ENCODE results near the gene AQP12A. TPM values are rescaled to one million over a fixed set of nuclear protein-coding genes. Genes with fewer than 3 reads are reported as not detected.

Gene AQP12A
- total RNA-seq, 3 donors from 2014 or later: not detected

DNA sequence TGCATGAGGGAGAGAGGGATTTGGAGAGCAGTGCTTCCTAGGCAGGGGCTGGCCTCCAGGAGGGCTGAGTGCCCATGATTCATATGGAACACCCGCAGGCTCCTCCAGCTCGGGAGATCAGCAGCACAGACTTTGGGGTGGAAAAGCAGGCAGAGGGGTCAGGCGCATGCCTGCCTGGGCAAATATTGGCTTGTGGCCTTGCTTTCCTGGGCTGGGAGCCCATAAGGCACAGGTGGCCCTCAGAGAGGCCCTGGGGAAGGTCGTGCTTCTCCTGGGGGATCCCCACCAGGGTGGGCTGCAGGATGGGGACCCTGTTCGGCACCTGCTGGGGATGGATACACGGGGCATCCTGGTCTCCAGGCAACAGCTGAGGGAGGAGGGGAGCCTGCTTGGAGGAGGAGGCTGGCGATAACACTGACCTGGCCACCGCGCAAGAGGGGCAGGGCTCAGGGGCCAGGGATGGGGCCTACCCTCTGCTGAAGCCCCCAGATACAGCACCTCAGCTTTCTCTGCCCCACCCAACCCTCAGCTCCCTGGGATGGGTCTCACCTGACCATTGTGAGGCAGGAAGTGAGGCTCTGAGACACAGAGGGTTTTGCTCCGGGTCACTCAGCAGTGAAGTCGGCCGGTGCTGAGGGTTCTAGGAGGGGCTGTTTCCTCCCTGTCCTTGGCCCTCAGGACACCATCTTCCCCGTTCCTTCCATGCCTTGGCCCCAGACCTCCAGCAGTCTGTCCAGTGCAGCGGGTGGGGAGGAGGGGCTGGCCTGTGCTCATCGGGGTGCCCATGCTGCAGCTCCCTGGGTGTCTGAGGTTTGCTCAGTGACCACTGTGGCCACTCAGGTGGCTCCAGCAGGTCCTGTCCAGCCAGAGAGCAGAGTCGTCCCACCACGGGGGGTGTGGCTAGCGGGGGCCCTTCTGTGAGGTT lies 12.0 kb downstream of the AQP12A start:
- Mint-ChIP-seq H3K4me1 (ENCODE audit: low read depth) (peaks cover 12% of the 10 kb centered on the region), H3K9me3 (no peaks in the 10 kb centered on the region), H3K27me3 (ENCODE audit: low read depth) (peaks cover 8% of the 10 kb centered on the region), H3K36me3 (ENCODE audit: insufficient read depth) (no peaks in the 10 kb centered on the region), H3K4me3 (no peak overlapping the region)
- DNase-seq: no peak
- no peak for ATAC-seq

DNA sequence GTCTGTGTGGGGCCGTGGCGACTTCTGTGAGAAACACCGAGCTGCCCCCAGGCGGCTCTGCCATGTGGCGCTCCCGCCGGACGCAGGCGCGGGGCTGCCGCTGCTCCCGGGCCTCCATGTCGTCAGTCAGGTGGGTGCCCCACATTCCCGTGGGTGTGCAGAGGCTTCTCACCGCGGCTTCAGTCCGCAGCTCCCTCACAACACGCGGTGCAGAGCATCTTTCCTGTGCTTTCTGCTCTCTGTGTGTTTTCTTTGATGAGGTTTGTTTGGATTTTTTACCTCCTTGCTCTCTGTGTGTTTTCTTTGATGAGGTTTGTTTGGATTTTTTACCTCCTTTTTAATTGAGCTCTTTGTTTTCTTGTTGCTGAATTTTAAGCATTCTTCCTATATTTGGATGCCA lies 13.0 kb downstream of the AQP12A start:
- Mint-ChIP-seq H3K9me3 (no peaks in the 10 kb centered on the region), H3K4me3 (peak overlapping the region; percentile 61), H3K36me3 (ENCODE audit: insufficient read depth) (no peaks in the 10 kb centered on the region), H3K27me3 (ENCODE audit: low read depth) (peaks cover 11% of the 10 kb centered on the region), H3K4me1 (ENCODE audit: low read depth) (peaks cover 12% of the 10 kb centered on the region)
- ATAC-seq: peak; percentile 55 to 80
- DNase-seq: peak; percentile 28

DNA sequence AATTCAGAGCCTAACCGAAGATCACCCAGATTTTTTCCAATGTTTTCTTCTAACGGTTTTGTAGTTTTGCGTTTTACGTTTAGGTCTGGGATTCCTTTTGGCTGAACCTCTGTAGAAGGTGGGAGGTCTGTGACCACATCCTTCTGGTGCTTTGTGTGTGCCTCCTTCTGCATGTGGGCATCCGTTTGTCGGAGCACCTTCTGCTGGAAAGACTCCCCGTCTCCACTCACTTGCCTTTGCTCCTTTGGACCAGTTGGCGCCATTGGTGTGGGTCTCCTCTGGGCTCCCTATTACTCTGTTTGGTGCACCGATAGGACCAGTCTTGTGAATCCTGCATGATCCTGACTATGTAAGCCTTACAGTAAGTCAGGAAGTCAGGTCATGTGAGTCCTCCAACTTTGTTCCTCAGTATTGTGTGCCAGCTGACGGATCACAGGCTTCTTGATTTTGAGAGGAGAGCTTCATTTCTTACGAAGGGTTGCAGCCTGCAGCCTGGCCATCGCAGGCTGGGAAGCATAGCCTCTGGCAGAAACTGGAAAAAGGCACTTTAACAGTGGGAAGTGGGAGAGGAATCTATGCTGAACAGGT lies 13.6 kb downstream of the AQP12A start:
- H3K27me3 Mint-ChIP-seq (ENCODE audit: low read depth): peaks cover 11% of the 10 kb centered on the region
- ATAC-seq: peak in 1 of 2 donors; percentile 38
- no peak for DNase-seq

DNA sequence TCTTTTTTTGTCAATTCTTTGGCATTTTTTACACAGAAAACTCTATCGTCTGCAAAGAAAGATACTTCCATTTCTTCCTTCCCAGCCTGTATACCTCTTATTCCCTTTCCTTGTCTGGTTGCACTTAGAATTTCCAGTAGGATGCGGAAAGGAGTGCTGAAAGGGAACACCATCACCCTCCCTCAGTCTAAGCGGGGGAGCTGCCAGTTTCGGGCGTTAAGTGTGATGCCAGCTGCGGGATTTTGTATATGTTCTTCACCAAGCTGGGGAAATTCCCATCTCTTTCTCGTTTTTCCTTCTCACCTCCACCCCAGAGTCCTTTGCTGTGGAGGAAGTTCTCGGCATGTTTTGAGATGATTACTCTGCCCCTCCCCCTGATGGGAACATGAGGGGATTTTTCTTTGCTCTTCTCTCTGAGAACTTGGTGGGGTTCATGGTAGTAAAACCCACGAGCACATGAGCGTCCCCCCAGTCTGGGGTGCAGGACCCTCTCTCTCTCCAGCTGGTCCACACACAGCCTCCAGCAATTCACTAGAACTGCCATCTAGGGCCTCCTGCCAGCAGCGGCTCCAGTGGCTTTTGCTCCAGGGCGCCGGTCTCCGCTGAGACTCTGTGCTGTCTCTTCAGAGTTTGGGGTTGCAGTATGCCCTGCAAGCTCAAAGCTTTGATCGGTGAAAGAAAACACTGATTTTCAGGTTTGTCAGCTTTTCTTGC lies 15.5 kb downstream of the AQP12A start:
- no peak for DNase-seq
- peaks cover 11% of the 10 kb centered on the region for H3K27me3 Mint-ChIP-seq (ENCODE audit: low read depth)
- no peak for ATAC-seq
- H3K9me3 Mint-ChIP-seq: no peaks in the 10 kb centered on the region
- peaks cover 12% of the 10 kb centered on the region for H3K4me1 Mint-ChIP-seq (ENCODE audit: low read depth)
- no peaks in the 10 kb centered on the region for H3K36me3 Mint-ChIP-seq (ENCODE audit: insufficient read depth)
- H3K4me3 Mint-ChIP-seq: no peak overlapping the region

More for the DNA sequence above, 13.6 kb downstream of the AQP12A start:
- no peaks in the 10 kb centered on the region for H3K9me3 Mint-ChIP-seq
- peak overlapping the region; percentile 61 for H3K4me3 Mint-ChIP-seq
- peaks cover 12% of the 10 kb centered on the region for H3K4me1 Mint-ChIP-seq (ENCODE audit: low read depth)
- H3K36me3 Mint-ChIP-seq (ENCODE audit: insufficient read depth): no peaks in the 10 kb centered on the region

DNA sequence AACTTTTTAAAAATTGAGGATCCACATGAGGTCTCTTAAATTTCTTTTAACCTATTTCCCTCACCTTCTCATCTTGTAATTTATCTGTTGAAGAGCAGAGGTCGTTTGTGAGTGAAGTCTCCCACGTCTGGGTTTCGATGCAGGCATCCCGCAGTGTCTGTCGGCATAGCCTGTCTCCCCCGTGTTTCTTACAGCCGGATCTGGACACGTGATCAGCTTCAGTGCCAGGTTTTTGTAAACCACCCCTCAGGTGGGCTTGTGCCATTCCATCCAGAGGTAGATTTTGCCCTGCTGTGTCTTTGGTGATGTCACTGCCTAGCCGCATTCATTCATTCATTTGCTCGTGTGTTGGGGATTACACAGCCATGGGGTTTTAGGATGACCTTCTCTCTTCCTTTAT lies 16.2 kb downstream of the AQP12A start:
- no peaks in the 10 kb centered on the region for H3K36me3 Mint-ChIP-seq (ENCODE audit: insufficient read depth)
- no peak overlapping the region for H3K4me3 Mint-ChIP-seq
- H3K4me1 Mint-ChIP-seq (ENCODE audit: low read depth): peaks cover 12% of the 10 kb centered on the region
- ATAC-seq (no peak), DNase-seq (no peak)
- no peaks in the 10 kb centered on the region for H3K9me3 Mint-ChIP-seq
- peaks cover 11% of the 10 kb centered on the region for H3K27me3 Mint-ChIP-seq (ENCODE audit: low read depth)

DNA sequence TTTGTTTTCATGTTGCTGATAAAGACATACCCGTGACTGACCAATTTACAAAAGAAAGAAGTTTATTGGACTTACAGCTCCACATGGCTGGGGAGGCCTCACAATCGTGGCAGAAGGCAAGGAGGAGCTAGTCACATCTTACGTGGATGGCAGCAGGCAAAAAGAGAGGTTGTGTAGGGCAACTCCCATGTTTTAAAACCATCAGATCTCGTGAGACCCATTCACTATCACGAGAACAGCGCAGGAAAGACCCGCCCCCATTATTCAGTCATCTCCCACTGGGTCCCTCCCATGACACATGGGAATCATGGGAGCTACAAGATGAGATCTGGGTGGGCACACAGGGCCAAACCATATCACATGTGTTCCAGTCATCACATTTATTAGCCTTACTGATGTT lies 16.8 kb downstream of the AQP12A start:
- no peak for DNase-seq
- Mint-ChIP-seq H3K4me3 (no peak overlapping the region), H3K9me3 (no peaks in the 10 kb centered on the region), H3K27me3 (ENCODE audit: low read depth) (peaks cover 8% of the 10 kb centered on the region), H3K36me3 (ENCODE audit: insufficient read depth) (no peaks in the 10 kb centered on the region), H3K4me1 (ENCODE audit: low read depth) (peaks cover 10% of the 10 kb centered on the region)
- no peak for ATAC-seq

DNA sequence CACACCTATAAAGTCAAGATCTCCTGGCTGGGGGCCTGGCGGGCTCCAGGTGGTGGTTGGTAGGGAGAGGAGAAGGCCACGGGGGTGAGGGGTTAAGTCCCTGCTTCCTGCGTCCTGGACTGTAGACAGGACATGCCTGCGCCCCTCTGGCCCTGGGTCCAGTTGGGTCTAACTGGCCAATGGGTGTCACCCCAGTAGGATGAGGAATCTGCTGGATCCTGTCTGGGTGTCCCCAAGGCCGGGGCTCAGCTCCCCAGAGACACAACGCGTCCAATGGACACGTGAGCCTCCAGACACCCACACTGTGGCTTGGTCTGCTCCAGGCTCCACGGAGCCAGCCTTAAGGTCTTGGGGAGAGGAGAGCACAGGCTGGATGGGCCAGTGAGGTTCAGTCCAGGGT lies 19.6 kb downstream of the AQP12A start:
- H3K27me3 Mint-ChIP-seq (ENCODE audit: low read depth): peaks cover 3% of the 10 kb centered on the region
- no peak for ATAC-seq
- H3K9me3 Mint-ChIP-seq: no peaks in the 10 kb centered on the region
- no peak overlapping the region for H3K4me3 Mint-ChIP-seq
- no peaks in the 10 kb centered on the region for H3K36me3 Mint-ChIP-seq (ENCODE audit: insufficient read depth)
- H3K4me1 Mint-ChIP-seq (ENCODE audit: low read depth): no peaks in the 10 kb centered on the region
- DNase-seq: no peak

DNA sequence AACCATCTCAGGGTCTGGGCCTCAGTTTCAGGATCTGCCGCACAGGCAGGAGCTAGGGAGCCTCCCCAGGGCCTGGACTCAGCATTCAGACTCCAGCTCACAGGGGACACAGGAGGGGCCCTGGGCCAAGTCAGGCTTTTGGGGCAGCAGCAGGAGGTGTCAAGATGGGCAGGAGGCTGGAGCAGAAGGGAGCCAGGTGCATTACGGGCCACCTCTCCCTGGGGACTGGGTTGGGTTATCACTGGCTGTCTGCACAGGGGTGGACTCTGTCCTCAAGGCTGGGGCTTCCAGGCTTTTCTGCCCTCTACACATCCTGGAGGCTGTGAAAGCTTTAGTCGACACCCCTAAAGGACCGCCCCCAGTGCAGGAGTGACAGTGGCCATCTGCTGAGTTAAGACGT lies 20.0 kb downstream of the AQP12A start:
- H3K4me1 Mint-ChIP-seq (ENCODE audit: low read depth): no peaks in the 10 kb centered on the region
- DNase-seq (no peak), ATAC-seq (no peak)
- no peaks in the 10 kb centered on the region for H3K9me3 Mint-ChIP-seq
- no peaks in the 10 kb centered on the region for H3K36me3 Mint-ChIP-seq (ENCODE audit: insufficient read depth)
- H3K4me3 Mint-ChIP-seq: no peak overlapping the region
- peaks cover 3% of the 10 kb centered on the region for H3K27me3 Mint-ChIP-seq (ENCODE audit: low read depth)

DNA sequence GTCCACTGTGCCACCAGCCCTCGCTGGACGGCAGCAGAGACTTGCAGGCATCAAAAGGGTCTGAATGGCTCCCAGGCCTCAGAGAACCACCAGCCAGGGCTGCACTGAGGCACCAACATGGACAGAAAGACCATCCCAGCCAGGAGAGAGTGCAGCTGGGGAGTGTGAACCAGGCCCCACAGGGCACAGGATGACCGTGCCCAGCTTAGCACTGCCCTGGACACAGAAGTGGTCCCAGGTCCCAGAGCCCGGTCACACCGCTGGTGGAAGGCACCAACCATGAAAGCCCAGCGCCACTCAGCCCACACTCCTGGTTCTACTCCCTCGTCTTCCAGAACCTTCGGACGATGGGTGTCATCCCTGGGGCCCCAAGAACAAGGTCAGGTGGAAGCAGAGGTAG lies 20.5 kb downstream of the AQP12A start:
- no peak for ATAC-seq
- no peaks in the 10 kb centered on the region for H3K9me3 Mint-ChIP-seq
- no peak for DNase-seq
- peaks cover 3% of the 10 kb centered on the region for H3K27me3 Mint-ChIP-seq (ENCODE audit: low read depth)
- H3K36me3 Mint-ChIP-seq (ENCODE audit: insufficient read depth): no peaks in the 10 kb centered on the region
- H3K4me3 Mint-ChIP-seq: no peak overlapping the region
- no peaks in the 10 kb centered on the region for H3K4me1 Mint-ChIP-seq (ENCODE audit: low read depth)

DNA sequence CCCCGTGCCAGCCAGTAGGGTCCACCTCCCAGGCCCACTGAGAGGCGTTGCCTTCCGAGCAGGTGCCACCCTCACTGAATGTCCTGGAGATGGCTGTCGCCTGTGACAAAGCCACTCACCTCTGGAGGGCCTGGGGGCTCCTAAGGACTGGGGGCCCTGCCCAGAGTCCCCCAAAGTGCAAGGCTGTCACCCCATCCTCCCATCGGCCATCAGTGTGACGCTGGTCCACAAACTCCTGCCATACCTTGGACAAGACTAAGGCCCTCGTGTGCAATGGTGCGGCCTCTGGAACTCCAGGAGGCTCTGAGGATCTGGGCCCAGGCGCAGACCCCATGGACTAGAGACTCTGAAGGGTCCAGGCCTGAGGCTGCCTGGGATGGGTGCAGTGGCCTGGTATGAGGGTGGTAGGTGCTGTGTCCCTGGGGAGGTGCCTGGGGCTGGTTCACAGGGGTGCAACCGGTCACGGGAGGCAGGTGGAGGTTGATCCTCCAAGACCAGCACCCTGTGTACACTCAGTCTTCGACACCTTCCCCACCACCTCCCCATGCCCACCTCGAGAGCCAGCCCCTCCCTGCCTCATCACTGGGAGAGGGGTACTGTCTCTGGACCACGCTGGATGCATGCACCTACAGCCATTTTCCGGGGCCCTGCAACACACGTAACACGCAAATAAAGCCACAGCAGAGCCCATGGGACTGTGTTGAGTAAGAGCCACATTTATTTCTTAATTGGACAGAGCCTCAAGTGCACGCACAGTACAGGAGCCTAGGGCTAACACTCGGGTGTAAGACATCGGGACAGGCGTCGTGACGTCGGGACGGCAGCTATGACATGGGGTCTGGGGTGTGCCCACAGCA lies 21.6 kb downstream of the AQP12A start:
- Mint-ChIP-seq H3K27me3 (ENCODE audit: low read depth) (peaks cover 3% of the 10 kb centered on the region), H3K4me3 (no peak overlapping the region), H3K9me3 (no peaks in the 10 kb centered on the region), H3K36me3 (ENCODE audit: insufficient read depth) (no peaks in the 10 kb centered on the region), H3K4me1 (ENCODE audit: low read depth) (no peaks in the 10 kb centered on the region)
- no peak for ATAC-seq
- DNase-seq: no peak

DNA sequence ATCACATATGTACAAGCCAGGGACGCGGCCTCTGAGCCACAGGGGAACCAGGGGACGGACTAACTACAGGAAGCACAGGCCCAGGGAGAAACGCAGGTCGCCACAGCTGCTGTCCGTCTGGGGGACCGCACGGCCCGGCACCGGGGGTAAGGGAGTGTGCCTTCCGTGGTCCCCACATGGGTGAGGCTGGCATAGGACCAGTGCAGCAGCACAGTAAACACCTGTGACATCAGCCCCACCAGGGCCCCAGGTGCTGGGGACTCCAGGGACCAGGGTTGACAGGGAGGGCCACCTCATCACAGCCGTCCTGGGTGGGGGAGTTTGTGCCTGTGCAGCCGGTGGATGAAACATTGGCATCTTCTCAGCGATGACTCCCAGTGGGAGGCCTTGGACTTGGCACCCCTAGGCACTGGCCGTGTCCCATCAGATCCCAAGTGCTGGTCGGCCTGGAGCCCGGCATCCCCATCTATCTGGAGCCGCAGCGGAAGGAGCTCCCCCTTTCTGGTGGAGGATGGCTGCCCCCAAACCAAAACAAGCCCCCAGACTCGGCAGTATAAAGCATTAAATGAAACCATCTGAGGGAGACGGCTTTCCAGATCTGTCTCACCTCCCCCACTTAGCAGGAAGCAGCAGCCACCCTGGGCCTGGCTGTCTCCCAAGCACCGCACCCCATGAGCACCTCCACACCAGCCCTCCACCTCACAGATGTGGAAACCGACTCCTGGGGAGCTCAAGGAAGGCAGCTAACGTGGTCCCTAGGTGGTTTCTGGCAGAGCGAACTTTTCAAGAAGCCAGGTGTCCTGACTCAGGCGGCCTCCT lies 22.5 kb downstream of the AQP12A start:
- no peak for ATAC-seq
- H3K4me3 Mint-ChIP-seq: no peak overlapping the region

DNA sequence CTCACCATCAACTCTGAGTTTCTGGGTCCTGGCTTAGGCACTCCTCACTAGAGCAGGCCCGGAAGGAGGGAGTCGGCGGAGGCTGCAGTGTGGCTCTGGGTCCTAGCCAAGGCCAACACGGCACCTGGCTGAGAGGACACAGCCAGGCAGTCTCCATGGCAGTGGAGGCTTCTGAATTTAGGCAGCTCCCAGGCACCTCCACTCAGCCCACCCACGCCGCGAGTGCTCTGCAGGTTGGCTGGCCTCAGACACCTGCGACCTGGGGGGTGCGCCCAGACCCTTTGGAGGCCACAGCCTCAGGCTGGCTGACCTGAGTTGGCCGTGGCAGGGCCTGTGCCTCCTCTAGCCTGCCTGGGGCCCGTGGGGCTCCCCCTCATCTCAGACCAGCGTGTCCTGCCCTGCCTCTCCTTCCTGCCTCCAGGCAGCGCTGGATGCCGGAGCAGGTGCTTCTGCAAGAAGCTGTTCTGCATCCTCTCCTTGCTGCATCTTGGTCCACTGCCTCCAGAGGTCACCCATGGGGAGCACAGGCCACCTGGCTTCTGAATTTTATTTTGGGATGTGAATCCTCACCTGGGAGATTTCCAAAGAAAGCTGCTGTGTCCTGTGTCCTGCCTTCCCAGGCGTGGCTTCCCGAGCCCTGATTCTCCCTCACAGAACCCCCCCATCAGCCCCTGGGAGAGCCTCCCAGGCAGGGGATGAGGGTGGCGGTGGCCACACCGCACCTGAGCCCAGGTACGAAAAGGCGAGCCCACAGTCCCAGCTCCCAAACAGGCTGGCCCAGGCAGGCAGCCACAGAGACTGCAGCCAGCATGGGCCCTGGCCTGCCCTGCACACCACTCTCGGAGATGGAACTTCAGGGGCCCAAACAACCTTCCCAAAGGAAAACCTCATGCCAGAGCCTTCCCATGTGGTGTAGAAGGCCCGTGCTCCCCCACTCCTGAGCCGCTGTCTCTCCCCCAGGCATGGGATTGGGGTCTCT lies 23.4 kb downstream of the AQP12A start:
- DNase-seq (no peak), ATAC-seq (no peak)
- Mint-ChIP-seq H3K4me1 (ENCODE audit: low read depth) (no peaks in the 10 kb centered on the region), H3K4me3 (no peak overlapping the region), H3K36me3 (ENCODE audit: insufficient read depth) (no peaks in the 10 kb centered on the region), H3K27me3 (ENCODE audit: low read depth) (peaks cover 1% of the 10 kb centered on the region), H3K9me3 (no peaks in the 10 kb centered on the region)

More for the DNA sequence above, 22.5 kb downstream of the AQP12A start:
- H3K27me3 Mint-ChIP-seq (ENCODE audit: low read depth): peaks cover under 1% of the 10 kb centered on the region
- H3K4me1 Mint-ChIP-seq (ENCODE audit: low read depth): no peaks in the 10 kb centered on the region
- no peak for DNase-seq
- H3K36me3 Mint-ChIP-seq (ENCODE audit: insufficient read depth): no peaks in the 10 kb centered on the region
- no peaks in the 10 kb centered on the region for H3K9me3 Mint-ChIP-seq
